RWPE1 (cell line): ENCODE results near the gene ZFPM1.

ENCODE experiments used
- CTCF ChIA-PET: fragments of 350-600 bp; sonication (Branson Sonifier 250); formaldehyde crosslinking; extraction: SDS; loops from one replicate; lab custom pipeline; 2021; lab: Yijun Ruan, JAX
- POLR2A ChIA-PET: fragments of 400-600 bp; formaldehyde crosslinking; extraction: SDS; loops from one replicate; lab custom pipeline; 2020; ENCODE audit warnings: antibody characterized with exemption; ENCODE audit not compliant: low non-redundant PET; lab: Yijun Ruan, JAX
- DNase-seq: peaks from one replicate; pipeline ENCODE4 v3.0.0; 2012; ENCODE audit warnings: low spot score
- H3K27ac ChIP-seq: fragments of 450-650 bp; 2 replicates; pipeline ENCODE4 v1.5.1; 2017
- TF ChIP-seq, protein P1 (sequence below): fragments of 450-650 bp; conservative IDR thresholded peaks from 2 replicates; pipeline ENCODE4 v1.5.1; 2017; ENCODE audit warnings: low read depth, mild to moderate bottlenecking

The ZFPM1 gene

GRCh38 chr16:88505405-88506082 lies 52.5 kb downstream of the ZFPM1 start:
- ChIA-PET CTCF (interaction anchor here (0.7 to 1.3 kb wide), 2 partner anchors 12 to 17 kb away, joined by 3 read pairs; no protein-coding TSS in a partner anchor), POLR2A (no interaction called here)
- TF ChIP-seq, protein P1, sequence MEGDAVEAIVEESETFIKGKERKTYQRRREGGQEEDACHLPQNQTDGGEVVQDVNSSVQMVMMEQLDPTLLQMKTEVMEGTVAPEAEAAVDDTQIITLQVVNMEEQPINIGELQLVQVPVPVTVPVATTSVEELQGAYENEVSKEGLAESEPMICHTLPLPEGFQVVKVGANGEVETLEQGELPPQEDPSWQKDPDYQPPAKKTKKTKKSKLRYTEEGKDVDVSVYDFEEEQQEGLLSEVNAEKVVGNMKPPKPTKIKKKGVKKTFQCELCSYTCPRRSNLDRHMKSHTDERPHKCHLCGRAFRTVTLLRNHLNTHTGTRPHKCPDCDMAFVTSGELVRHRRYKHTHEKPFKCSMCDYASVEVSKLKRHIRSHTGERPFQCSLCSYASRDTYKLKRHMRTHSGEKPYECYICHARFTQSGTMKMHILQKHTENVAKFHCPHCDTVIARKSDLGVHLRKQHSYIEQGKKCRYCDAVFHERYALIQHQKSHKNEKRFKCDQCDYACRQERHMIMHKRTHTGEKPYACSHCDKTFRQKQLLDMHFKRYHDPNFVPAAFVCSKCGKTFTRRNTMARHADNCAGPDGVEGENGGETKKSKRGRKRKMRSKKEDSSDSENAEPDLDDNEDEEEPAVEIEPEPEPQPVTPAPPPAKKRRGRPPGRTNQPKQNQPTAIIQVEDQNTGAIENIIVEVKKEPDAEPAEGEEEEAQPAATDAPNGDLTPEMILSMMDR, result 0 out of 2 replicates have a peak, but pooled peaks have one; percentile 12
- peak; percentile 36 for DNase-seq
- H3K27ac ChIP-seq, result peak overlapping the region; percentile 18; the same call in 1 of the 2 replicates

DNA sequence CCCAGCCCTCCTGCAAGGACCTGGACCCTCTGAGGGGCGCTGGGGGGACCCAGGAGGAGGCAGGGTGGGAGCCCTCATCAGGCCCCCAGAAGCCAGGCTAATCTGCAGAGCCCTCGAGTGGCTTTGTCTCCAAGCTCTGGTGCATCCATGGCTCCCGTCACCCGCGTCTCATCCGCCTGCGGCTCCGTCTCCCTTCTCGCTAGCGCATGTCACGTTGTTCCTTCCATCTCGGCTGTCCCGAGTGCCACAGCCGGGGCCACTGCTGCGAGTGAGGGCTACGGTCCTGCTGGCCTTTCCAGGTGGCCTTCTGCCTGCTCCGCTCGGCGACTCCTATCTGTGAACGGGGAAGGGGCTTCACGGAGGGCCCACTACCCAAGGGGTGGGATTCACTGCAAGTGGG lies 53.6 kb downstream of the ZFPM1 start:
- POLR2A ChIA-PET, result no interaction called here

GRCh38 chr16:88507231-88507743 lies 54.2 kb downstream of the ZFPM1 start:
- POLR2A ChIA-PET, result no interaction called here
- peak; percentile 39 for DNase-seq
- TF ChIP-seq, protein P1, result no peak
- H3K27ac ChIP-seq, result no peak overlapping the region
- CTCF ChIA-PET, result no interaction called here

More for the DNA sequence above, 53.6 kb downstream of the ZFPM1 start:
- TF ChIP-seq, protein P1, result no peak
- CTCF ChIA-PET, result interaction anchor here (0.7 kb wide), 2 partner anchors 11 to 182 kb away, joined by 3 read pairs; no protein-coding TSS in a partner anchor
- H3K27ac ChIP-seq, result no peak overlapping the region
- no peak for DNase-seq

DNA sequence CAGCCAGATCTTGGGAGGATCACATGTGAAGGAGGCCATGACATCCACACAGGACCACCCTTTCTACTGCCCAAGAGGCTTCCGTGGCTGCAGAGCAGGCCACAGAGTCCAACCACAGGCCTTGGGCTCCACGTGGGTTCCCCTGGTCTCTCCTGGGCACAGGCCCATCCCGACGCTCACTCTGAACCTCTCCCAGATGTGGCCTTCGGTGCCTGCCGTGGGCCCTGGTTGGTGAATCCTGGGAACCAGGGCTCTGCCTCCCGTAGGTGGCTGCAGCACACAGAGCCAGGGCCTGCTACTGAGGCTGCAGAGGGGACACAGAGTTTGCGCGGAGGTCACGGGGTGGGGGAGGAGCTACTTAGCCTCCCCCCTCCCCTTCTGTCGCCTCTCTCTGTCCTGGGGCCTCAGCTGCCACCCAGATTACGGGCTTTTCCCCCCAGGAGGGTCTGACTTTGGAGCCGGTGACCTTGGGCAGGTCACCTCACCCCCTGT lies 55.3 kb downstream of the ZFPM1 start:
- no peak for DNase-seq
- ChIA-PET POLR2A (no interaction called here), CTCF (no interaction called here)
- H3K27ac ChIP-seq, result no peak overlapping the region
- TF ChIP-seq, protein P1, result no peak

DNA sequence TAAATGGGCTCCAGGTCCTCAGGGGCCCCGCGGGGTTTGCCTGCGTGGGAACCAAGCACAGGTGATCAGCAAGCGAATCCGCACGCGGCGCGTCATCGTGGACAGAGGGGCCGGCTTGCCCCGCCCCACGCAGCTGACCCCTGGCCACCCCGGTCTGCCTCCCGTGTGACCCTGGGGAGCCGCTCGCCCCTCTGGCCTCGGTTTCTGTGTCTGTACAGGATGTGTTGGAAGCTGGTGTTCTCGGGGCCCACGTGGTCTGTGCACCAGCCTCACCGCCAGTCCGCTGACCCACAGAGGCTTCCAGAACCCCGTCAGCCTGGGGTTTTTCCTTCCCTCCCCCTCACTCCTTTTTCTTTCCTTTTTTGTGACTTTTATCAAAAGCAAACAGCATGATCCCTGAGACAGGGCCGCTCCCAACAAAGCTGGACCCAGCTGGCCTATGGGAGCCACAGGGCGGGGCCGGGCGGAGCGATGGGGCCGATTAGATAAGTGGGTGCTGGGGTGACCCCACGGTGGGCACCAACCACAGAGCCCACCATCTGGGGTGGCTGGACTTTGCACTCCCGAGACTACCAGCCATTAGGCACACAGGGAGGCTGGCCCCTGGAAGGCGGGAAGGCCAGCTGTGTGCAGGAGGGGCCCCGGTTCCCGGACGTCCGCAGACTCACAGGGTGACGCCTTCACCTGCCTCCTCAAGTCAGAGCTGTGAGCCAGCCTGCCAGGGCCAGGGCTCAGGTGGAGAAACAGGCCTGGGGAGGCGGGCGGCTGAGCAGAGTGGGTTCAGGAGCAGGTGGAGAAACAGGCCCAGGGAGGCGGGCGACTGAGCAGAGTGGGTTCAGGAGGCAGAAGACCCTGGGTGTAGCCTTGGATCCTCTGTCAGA lies 56.0 kb downstream of the ZFPM1 start:
- ChIA-PET POLR2A (no interaction called here), CTCF (interaction anchor here (0.6 kb wide), 1 partner anchor 64 kb away, joined by 4 read pairs; no protein-coding TSS in a partner anchor)
- TF ChIP-seq, protein P1, result no peak
- DNase-seq, result peak; percentile 65
- peak overlapping the region; percentile 33 for H3K27ac ChIP-seq

GRCh38 chr16:88509749-88510069 lies 56.6 kb downstream of the ZFPM1 start:
- ChIA-PET POLR2A (no interaction called here), CTCF (interaction anchor here (0.6 to 1.5 kb wide), 3 partner anchors 55 to 73 kb away, joined by 3 to 7 read pairs (median 4); no protein-coding TSS in a partner anchor)
- peak overlapping the region; percentile 33 for H3K27ac ChIP-seq
- DNase-seq, result no peak
- TF ChIP-seq, protein P1, result no peak
